HCT116 (cell line): ENCODE results near the gene TMEM214. TPM values are rescaled to one million over a fixed set of nuclear protein-coding genes. Genes with fewer than 3 reads are reported as not detected.

Experiments
- ATAC-seq: fragments of 200-7000 bp; cut with Tn5 transposase; 2 replicates; pipeline ENCODE4 v1.9.1; 2020; ENCODE audit warnings: mild to moderate bottlenecking, moderate library complexity
- BruUV-seq: library from RNA; stranded (reverse); fragments of 400-500 nt; replicated peaks from 2 replicates; lab custom pipeline; 2021; lab: Mats Ljungman, UMichigan
- CTCF ChIA-PET: fragments of 300-600 bp; sonication (Branson Sonifier 250); formaldehyde crosslinking; loops from one replicate; lab custom pipeline; 2021; ENCODE audit warnings: antibody characterized with exemption; lab: Charles Lee
- POLR2A ChIA-PET: fragments of 300-600, 350-600 bp; sonication (Branson Sonifier 250); formaldehyde crosslinking; loops from one replicate; lab custom pipeline; 2021; ENCODE audit warnings: antibody characterized with exemption; lab: Charles Lee
- RAD21 ChIA-PET, 2 experiments: fragments of 300-600 bp; sonication (Branson Sonifier 250); formaldehyde crosslinking; loops; one replicate each; lab custom pipeline; 2023; ENCODE audit warnings: low total read pairs in 2 of 2; ENCODE audit not compliant: uncharacterized antibody in 2 of 2, unreplicated experiment in 2 of 2, low non-redundant PET in 1 of 2; lab: Charles Lee
- DNase-seq: peaks from one replicate; pipeline ENCODE4 v3.0.0-alpha.2; 2010; ENCODE audit warnings: low read depth, low spot score
- H2AFZ ChIP-seq: fragments of 200-600 bp; shearing (Covaris generic), sonication (generic); 2 replicates; pipeline ENCODE4 v1.6.1; 2017; ENCODE audit warnings: low read depth, mixed run types, mixed read lengths, antibody characterized with exemption, low read length; ENCODE audit not compliant: poor library complexity, severe bottlenecking
- H3K27ac ChIP-seq: 2 replicates; pipeline ENCODE4 v1.5.1; 2012; ENCODE audit warnings: low read depth, low read length
- H3K27me3 ChIP-seq: fragments of 200-600 bp; sonication (generic); 2 replicates; pipeline ENCODE4 v1.6.1; 2016; ENCODE audit warnings: mixed run types, low read length, mixed read lengths; ENCODE audit not compliant: insufficient read depth
- H3K36me3 ChIP-seq, 2 experiments: fragments of 200-500 bp in 1 of 2; fragments of 200-600 bp in 1 of 2; sonication (Bioruptor generic) in 1 of 2; sonication (generic) in 1 of 2; 2 replicates each; pipeline versions ENCODE4 v1.5.1 to v1.6.1; 2014 to 2016; ENCODE audit warnings: low read length in 2 of 2, inconsistent platforms in 1 of 2, mixed read lengths in 1 of 2, mixed run types in 1 of 2; ENCODE audit not compliant: insufficient read depth in 2 of 2, control insufficient read depth in 1 of 2
- H3K4me1 ChIP-seq, 2 experiments: fragments of 200-600 bp in 1 of 2; sonication (generic) in 1 of 2; 2 replicates each; pipeline versions ENCODE4 v1.5.1 to v1.6.1; 2012 to 2017; ENCODE audit warnings: low read length in 2 of 2, inconsistent platforms in 1 of 2, mild to moderate bottlenecking in 1 of 2, mixed read lengths in 1 of 2, mixed run types in 1 of 2, moderate library complexity in 1 of 2; ENCODE audit not compliant: insufficient read depth in 2 of 2, control insufficient read depth in 1 of 2
- H3K4me2 ChIP-seq: fragments of 200-600 bp; sonication (generic); 2 replicates; pipeline ENCODE4 v1.6.1; 2017; ENCODE audit warnings: mixed run types, low read length, mixed read lengths
- H3K4me3 ChIP-seq, 2 experiments: fragments of 200-600 bp in 1 of 2; sonication (generic) in 1 of 2; replicated peaks in 1 of 2; 2 replicates each; pipeline ENCODE4 v1.5.1; 2011 to 2016; ENCODE audit warnings: low read length in 2 of 2, control low read depth in 1 of 2, low read depth in 1 of 2, mild to moderate bottlenecking in 1 of 2, mixed read lengths in 1 of 2, mixed run types in 1 of 2
- H3K79me2 ChIP-seq: fragments of 200-600 bp; sonication (generic); 2 replicates; pipeline ENCODE4 v1.6.1; 2017; ENCODE audit warnings: mild to moderate bottlenecking, mixed run types, low read length, moderate library complexity, mixed read lengths; ENCODE audit not compliant: insufficient read depth
- H3K9ac ChIP-seq: fragments of 200-600 bp; sonication (generic); 2 replicates; pipeline ENCODE4 v1.6.1; 2016; ENCODE audit warnings: low read length, mixed read lengths
- H3K9me2 ChIP-seq: fragments of 200-600 bp; sonication (generic), shearing (Covaris generic); 2 replicates; pipeline ENCODE4 v1.6.1; 2017; ENCODE audit warnings: mixed run types, mild to moderate bottlenecking, moderate library complexity; ENCODE audit not compliant: insufficient read depth
- H3K9me3 ChIP-seq, 2 experiments: fragments of 200-500 bp in 1 of 2; fragments of 200-600 bp in 1 of 2; sonication (Bioruptor generic) in 1 of 2; sonication (generic) in 1 of 2; 2 replicates each; pipeline ENCODE4 v1.6.1; 2014 to 2017; ENCODE audit warnings: low read length in 2 of 2, mixed read lengths in 2 of 2, inconsistent platforms in 1 of 2, low read depth in 1 of 2, mild to moderate bottlenecking in 1 of 2, mixed run types in 1 of 2, moderate library complexity in 1 of 2; ENCODE audit not compliant: control insufficient read depth in 1 of 2, insufficient read depth in 1 of 2
- H4K20me1 ChIP-seq: fragments of 200-600 bp; sonication (generic), shearing (Covaris generic); 2 replicates; pipeline ENCODE4 v1.6.1; 2017; ENCODE audit warnings: mixed run types, mild to moderate bottlenecking, moderate library complexity; ENCODE audit not compliant: insufficient read depth
- CBX3 ChIP-seq: IDR thresholded peaks from 2 replicates; pipeline ENCODE4 v1.6.1; 2012; ENCODE audit warnings: low read depth
- CTCF ChIP-seq, 3 experiments: fragments of 200-600 bp in 1 of 3; sonication (generic) in 1 of 3; IDR thresholded peaks in 2 of 3; conservative IDR thresholded peaks in 1 of 3; 2 replicates each; pipeline ENCODE4 v1.5.1; 2012 to 2017; ENCODE audit warnings: low read depth in 2 of 3, low read length in 2 of 3, antibody characterized with exemption in 1 of 3, borderline replicate concordance in 1 of 3, control low read depth in 1 of 3, mild to moderate bottlenecking in 1 of 3, mixed read lengths in 1 of 3, mixed run types in 1 of 3, moderate library complexity in 1 of 3; ENCODE audit not compliant: insufficient read depth in 1 of 3
- FOSL1 ChIP-seq: IDR thresholded peaks from 2 replicates; pipeline ENCODE4 v1.6.1; 2012; ENCODE audit warnings: low read depth
- JUND ChIP-seq: IDR thresholded peaks from 2 replicates; pipeline ENCODE4 v1.6.1; 2012
- MAX ChIP-seq: IDR thresholded peaks from 2 replicates; pipeline ENCODE4 v1.6.1; 2012
- POLR2AphosphoS5 ChIP-seq: IDR thresholded peaks from 2 replicates; pipeline ENCODE4 v1.6.1; 2011; ENCODE audit warnings: mild to moderate bottlenecking, low read depth, low read length, moderate library complexity
- RAD21 ChIP-seq: IDR thresholded peaks from 2 replicates; pipeline ENCODE4 v1.6.1; 2012; ENCODE audit warnings: low read depth, mild to moderate bottlenecking
- intact Hi-C: fragments of 100-400 bp; cut with micrococcal nuclease; formaldehyde crosslinking; loops from 2 replicates; pipeline ENCODE4 v1.10.0; 2022
- total RNA-seq: library from RNA; stranded (reverse); gene quantifications from one replicate; pipeline ENCODE4 v1.2.1, GENCODE V29; 2021; ENCODE audit not compliant: unreplicated experiment

The TMEM214 gene
- total RNA-seq, 1 experiment from 2014 or later, result 69.8 TPM

- TF ChIP-seq RAD21 (no peak), CTCF (IDR thresholded peaks at IDR 0.05 in 2 of 3, conservative IDR thresholded peaks at IDR 0.05 in 1 of 3; ENCODE audit: borderline replicate concordance in 1 of 3, insufficient read depth in 1 of 3, low read depth in 2 of 3, low read length in 2 of 3) (no peak)
Observed at GRCh38 chr2:27001950-27002349, 30.8 kb upstream of the TMEM214 start (continued).

GRCh38 chr2:27003007-27003406 is 29.8 kb upstream of the TMEM214 start:
- Histone ChIP-seq H3K27me3 (no peaks in the 10 kb centered on the region), H3K9ac (no peak overlapping the region), H4K20me1 (no peaks in the 10 kb centered on the region), H3K9me3 (no peaks in the 10 kb centered on the region), H3K4me3 (no peak overlapping the region), H3K4me1 (peaks cover 0 to 16% of the 10 kb centered on the region in 2 experiments; a peak in 2 of 4 replicates), H3K9me2 (no peaks in the 10 kb centered on the region), H3K79me2 (no peaks in the 10 kb centered on the region), H3K36me3 (no peaks in the 10 kb centered on the region), H2AFZ (no peak overlapping the region), H3K4me2 (no peak overlapping the region), H3K27ac (no peak overlapping the region)
- ATAC-seq, result no peak
- CTCF ChIA-PET, result no interaction called here
- TF ChIP-seq POLR2AphosphoS5 (no peak), CBX3 (no peak)
- POLR2A ChIA-PET, result no interaction called here
- intact Hi-C loops, result no loop called here
- DNase-seq, result no peak
- RAD21 ChIA-PET, result no interaction called here
- no TSS peak for BruUV-seq

- TF ChIP-seq MAX (peak; percentile 22; the same call in 1 of the 2 replicates), JUND (peak; percentile 8; the same call in 1 of the 2 replicates), FOSL1 (peak; percentile 29; the same call in 1 of the 2 replicates), CTCF (IDR thresholded peaks at IDR 0.05 in 2 of 3, conservative IDR thresholded peaks at IDR 0.05 in 1 of 3; ENCODE audit: borderline replicate concordance in 1 of 3, insufficient read depth in 1 of 3, low read depth in 2 of 3, low read length in 2 of 3) (no peak)
- intact Hi-C loops, result no loop called here
- no peaks in the 10 kb centered on the region for H4K20me1 ChIP-seq
- H3K9me2 ChIP-seq, result no peaks in the 10 kb centered on the region
- H3K4me2 ChIP-seq, result 0 out of 2 replicates have a peak overlapping the region, but pooled peaks have one; percentile 17
- H3K79me2 ChIP-seq, result no peaks in the 10 kb centered on the region; the same call in 1 of the 2 replicates
- H2AFZ ChIP-seq, result no peak overlapping the region
- H3K4me3 ChIP-seq, result no peak overlapping the region
- no peak overlapping the region for H3K27ac ChIP-seq
- peaks cover 0 to 16% of the 10 kb centered on the region in 2 experiments; a peak in 2 of 4 replicates for H3K4me1 ChIP-seq
- no peak for DNase-seq
- ChIA-PET CTCF (interaction anchor here (1.4 kb wide), 1 partner anchor 42 kb away, joined by 5 read pairs; no protein-coding TSS in a partner anchor), POLR2A (interaction anchor here (0.7 kb wide), 1 partner anchor 279 kb away, joined by 3 read pairs; no protein-coding TSS in a partner anchor), RAD21 (no interaction called here)
- H3K36me3 ChIP-seq, result no peaks in the 10 kb centered on the region
- H3K9ac ChIP-seq, result no peak overlapping the region
- no TSS peak for BruUV-seq
- H3K9me3 ChIP-seq, result no peaks in the 10 kb centered on the region
- ATAC-seq, result no peak; the same call in 1 of the 2 replicates
- no peaks in the 10 kb centered on the region for H3K27me3 ChIP-seq
Observed at GRCh38 chr2:27003857-27004256, 28.9 kb upstream of the TMEM214 start.
